ENCODE measurements around the gene SUMO4. TPM values are rescaled to one million over a fixed set of nuclear protein-coding genes. Genes with fewer than 3 reads are reported as not detected.

SUMO4 gene
- total and polyA plus RNA-seq, 2 donors (not counting 1 experiment from before 2014, with no cell fraction given) = 2.1 TPM; not detected in 1

- H3K79me2 ChIP-seq (ENCODE audit: control insufficient read depth, insufficient read depth, low read length) = no peaks in the 10 kb centered on the region
- H3K4me3 ChIP-seq (replicated peaks in 1 of 4; ENCODE audit: control extremely low read depth in 1 of 4, insufficient read depth in 1 of 4, low read depth in 3 of 4, low read length in 4 of 4) = no peak overlapping the region
- no peak for TF ChIP-seq CTCF (conservative IDR thresholded peaks at IDR 0.05 in 1 of 2, IDR thresholded peaks at IDR 0.05 in 1 of 2; ENCODE audit: low read depth in 1 of 2, low read length in 2 of 2)
- no peak for TF ChIP-seq EZH2 (IDR thresholded peaks at IDR 0.05; ENCODE audit: low read length, missing control alignments)
- DNase-seq (ENCODE audit: low read depth in 2 of 2) = no peak
- no peak overlapping the region for H3K4me2 ChIP-seq (ENCODE audit: extremely low read depth, insufficient read depth, low read length)
- H3K27ac ChIP-seq (ENCODE audit: insufficient read depth, low read length) = no peak overlapping the region
- H4K20me1 ChIP-seq (ENCODE audit: control insufficient read depth, extremely low read depth, insufficient read depth, low read length) = no peaks in the 10 kb centered on the region
- peaks cover 5% of the 10 kb centered on the region for H3K36me3 ChIP-seq (ENCODE audit: control insufficient read depth, insufficient read depth, low read length)
- H3K9ac ChIP-seq (ENCODE audit: insufficient read depth, low read length) = no peak overlapping the region
- H3K9me3 ChIP-seq (ENCODE audit: control insufficient read depth, insufficient read depth, low read depth, low read length) = no peaks in the 10 kb centered on the region
- H2AFZ ChIP-seq (ENCODE audit: low read length) = no peak overlapping the region
- H3K4me1 ChIP-seq (ENCODE audit: control insufficient read depth, extremely low read depth, insufficient read depth, low read length) = no peaks in the 10 kb centered on the region
- H3K27me3 ChIP-seq (ENCODE audit: control insufficient read depth, insufficient read depth, low read length) = no peaks in the 10 kb centered on the region
Observed at GRCh38 chr6:149403534-149403933, 3.5 kb downstream of the SUMO4 start.

- Histone ChIP-seq H4K20me1 (ENCODE audit: control insufficient read depth, extremely low read depth, insufficient read depth, low read length) (no peaks in the 10 kb centered on the region), H3K36me3 (ENCODE audit: control insufficient read depth, insufficient read depth, low read length) (peaks cover 6% of the 10 kb centered on the region), H3K9ac (ENCODE audit: insufficient read depth, low read length) (no peak overlapping the region), H3K27me3 (ENCODE audit: control insufficient read depth, insufficient read depth, low read length) (no peaks in the 10 kb centered on the region), H3K27ac (ENCODE audit: insufficient read depth, low read length) (no peak overlapping the region), H3K79me2 (ENCODE audit: control insufficient read depth, insufficient read depth, low read length) (no peaks in the 10 kb centered on the region), H3K4me1 (ENCODE audit: control insufficient read depth, extremely low read depth, insufficient read depth, low read length) (no peaks in the 10 kb centered on the region), H3K4me2 (ENCODE audit: extremely low read depth, insufficient read depth, low read length) (no peak overlapping the region), H3K9me3 (ENCODE audit: control insufficient read depth, insufficient read depth, low read depth, low read length) (no peaks in the 10 kb centered on the region), H3K4me3 (replicated peaks in 1 of 4; ENCODE audit: control extremely low read depth in 1 of 4, insufficient read depth in 1 of 4, low read depth in 3 of 4, low read length in 4 of 4) (no peak overlapping the region), H2AFZ (ENCODE audit: low read length) (no peak overlapping the region)
- peak in 1 of 2 donors; percentile 80 for DNase-seq (ENCODE audit: low read depth in 2 of 2)
- no peak for TF ChIP-seq CTCF (conservative IDR thresholded peaks at IDR 0.05 in 1 of 2, IDR thresholded peaks at IDR 0.05 in 1 of 2; ENCODE audit: low read depth in 1 of 2, low read length in 2 of 2)
- TF ChIP-seq EZH2 (IDR thresholded peaks at IDR 0.05; ENCODE audit: low read length, missing control alignments) = no peak
Observed at GRCh38 chr6:149405823-149406765, 6.0 kb downstream of the SUMO4 start.

GRCh38 chr6:149409617-149410016, 9.6 kb downstream of the SUMO4 start:
- H3K4me2 ChIP-seq (ENCODE audit: extremely low read depth, insufficient read depth, low read length) = no peak overlapping the region
- H3K4me3 ChIP-seq (replicated peaks in 1 of 4; ENCODE audit: control extremely low read depth in 1 of 4, insufficient read depth in 1 of 4, low read depth in 3 of 4, low read length in 4 of 4) = no peak overlapping the region
- peaks cover 6% of the 10 kb centered on the region for H3K36me3 ChIP-seq (ENCODE audit: control insufficient read depth, insufficient read depth, low read length)
- no peak for DNase-seq (ENCODE audit: low read depth in 2 of 2)
- no peaks in the 10 kb centered on the region for H3K4me1 ChIP-seq (ENCODE audit: control insufficient read depth, extremely low read depth, insufficient read depth, low read length)
- no peaks in the 10 kb centered on the region for H3K79me2 ChIP-seq (ENCODE audit: control insufficient read depth, insufficient read depth, low read length)
- H2AFZ ChIP-seq (ENCODE audit: low read length) = no peak overlapping the region
- H3K27ac ChIP-seq (ENCODE audit: insufficient read depth, low read length) = no peak overlapping the region
- TF ChIP-seq EZH2 (IDR thresholded peaks at IDR 0.05; ENCODE audit: low read length, missing control alignments) (no peak), CTCF (conservative IDR thresholded peaks at IDR 0.05 in 1 of 2, IDR thresholded peaks at IDR 0.05 in 1 of 2; ENCODE audit: low read depth in 1 of 2, low read length in 2 of 2) (no peak)
- no peaks in the 10 kb centered on the region for H4K20me1 ChIP-seq (ENCODE audit: control insufficient read depth, extremely low read depth, insufficient read depth, low read length)
- H3K9me3 ChIP-seq (ENCODE audit: control insufficient read depth, insufficient read depth, low read depth, low read length) = no peaks in the 10 kb centered on the region
- H3K27me3 ChIP-seq (ENCODE audit: control insufficient read depth, insufficient read depth, low read length) = no peaks in the 10 kb centered on the region
- no peak overlapping the region for H3K9ac ChIP-seq (ENCODE audit: insufficient read depth, low read length)
